Kidney (tissue), 14 donors: ENCODE data around the gene CENATAC. TPM values are rescaled to one million over a fixed set of nuclear protein-coding genes. Genes with fewer than 3 reads are reported as not detected.
A peak's percentile ranks its signal among the peaks of the same experiment; 100 is the strongest.
"Not testable (repeated sequence)": the region's sequence is repeated elsewhere in the genome, so short reads cannot be mapped to it uniquely, and the experiment has no call there.

Experiments used
- DNase-seq, 5 donors: peaks; one replicate each; pipeline ENCODE4 v3.0.0-alpha.2; 2013 to 2020
- FAIRE-seq: peaks from 2 replicates; lab custom pipeline; 2012; peaks lifted over from hg19 to GRCh38; lab: Jason Lieb, UNC
- H3K27ac ChIP-seq, 2 donors: one replicate each; pipeline ENCODE4 v1.7.0; 2013; ENCODE audit warnings: low read depth in 2 of 2, low read length in 2 of 2, inconsistent platforms in 1 of 2
- H3K27me3 ChIP-seq: one replicate; pipeline ENCODE4 v1.7.1; 2013; ENCODE audit warnings: low read length, inconsistent platforms; ENCODE audit not compliant: control insufficient read depth, insufficient read depth
- H3K36me3 ChIP-seq, 3 donors: one replicate each; pipeline versions ENCODE4 v1.7.0 to v1.7.1; 2013; ENCODE audit warnings: low read length in 3 of 3, control low read depth in 1 of 3, inconsistent platforms in 1 of 3; ENCODE audit not compliant: insufficient read depth in 3 of 3, control insufficient read depth in 2 of 3
- H3K4me1 ChIP-seq, 3 donors: one replicate each; pipeline versions ENCODE4 v1.7.0 to v1.7.1; 2013; ENCODE audit warnings: low read length in 3 of 3, inconsistent platforms in 1 of 3, low read depth in 1 of 3; ENCODE audit not compliant: control insufficient read depth in 2 of 3, insufficient read depth in 2 of 3
- H3K4me3 ChIP-seq, 3 donors: one replicate each; pipeline versions ENCODE4 v1.7.0 to v1.8.1; 2013; ENCODE audit warnings: low read length in 3 of 3, control low read depth in 1 of 3, inconsistent platforms in 1 of 3
- H3K9ac ChIP-seq, 3 donors: one replicate each; pipeline versions ENCODE4 v1.7.0 to v1.7.1; 2013; ENCODE audit warnings: low read length in 3 of 3, control low read depth in 1 of 3, inconsistent platforms in 1 of 3
- H3K9me3 ChIP-seq, 3 donors: one replicate each; pipeline versions ENCODE4 v1.7.0 to v1.7.1; 2013; ENCODE audit warnings: low read length in 3 of 3, control low read depth in 1 of 3, inconsistent platforms in 1 of 3; ENCODE audit not compliant: control insufficient read depth in 2 of 3, insufficient read depth in 1 of 3
- intact Hi-C: fragments of 100-400 bp; cut with DNase I; formaldehyde crosslinking; loops from one replicate; pipeline ENCODE4 v1.11.1; 2022
- polyA plus RNA-seq: library from polyadenylated mRNA; stranded (reverse); fragments of 350-450 nt; fragmentation: Illumina TruSeq; extraction: RNeasy Lipid Tissue Mini Kit (QIAGEN cat#74804); gene quantifications from one replicate; pipeline ENCODE4 v1.2.3, GENCODE V29; 2014; ENCODE audit warnings: low read depth, low replicate concordance; ENCODE audit not compliant: insufficient read depth
- total RNA-seq: library from RNA; stranded (reverse); fragmentation: NEBNext Ultra II Directional; extraction: Animal tissue kit (Norgen Biotek cat#: 25700); gene quantifications from one replicate; pipeline ENCODE4 v1.2.1, GENCODE V29; 2021
- TF ChIP-seq, protein P1 (sequence below): IDR thresholded peaks from 3 replicates; pipeline ENCODE4 v1.5.1; 2012; ENCODE audit warnings: mild to moderate bottlenecking, moderate library complexity, borderline replicate concordance; ENCODE audit not compliant: insufficient read depth; ENCODE audit errors: extremely low read depth
- donor health status: control.
- donor health status: control.
- donor health status: control.
- donor health status: control.
- donor health status: control.
- donor health status: DM: yes; HTN: yes; CAD: no.
- donor health status: Normal renal cell carcinoma (clear cell type).

CENATAC gene
- total and polyA plus RNA-seq, 2 donors from 2014 or later = 19.8 to 45.0 TPM

DNA sequence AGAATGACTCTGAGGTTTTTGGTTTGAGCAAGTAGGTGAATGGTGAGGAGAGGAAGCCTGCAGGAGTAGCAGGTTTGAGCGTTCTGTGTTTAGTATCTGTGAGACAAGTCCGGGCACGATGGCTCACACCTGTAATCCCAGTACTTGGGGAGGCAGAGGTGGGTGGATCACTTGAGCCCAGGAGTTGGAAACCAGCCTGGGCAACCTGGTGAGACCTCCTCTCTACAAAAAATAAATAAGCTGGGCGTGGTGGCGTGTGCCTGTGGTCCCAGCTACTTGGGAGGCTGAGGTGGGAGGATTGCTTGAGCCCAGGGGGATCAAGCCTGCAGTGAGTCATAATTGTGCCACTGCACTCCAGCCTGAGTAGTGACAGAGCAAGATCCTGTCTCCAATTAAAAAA, 9.7 kb upstream of the CENATAC start:
- H3K36me3 ChIP-seq = no peaks in the 10 kb centered on the region
- intact Hi-C loops = no loop called here
- no peak overlapping the region for H3K4me3 ChIP-seq
- DNase-seq (no peak), FAIRE-seq (no peak)
- TF ChIP-seq, protein P1, sequence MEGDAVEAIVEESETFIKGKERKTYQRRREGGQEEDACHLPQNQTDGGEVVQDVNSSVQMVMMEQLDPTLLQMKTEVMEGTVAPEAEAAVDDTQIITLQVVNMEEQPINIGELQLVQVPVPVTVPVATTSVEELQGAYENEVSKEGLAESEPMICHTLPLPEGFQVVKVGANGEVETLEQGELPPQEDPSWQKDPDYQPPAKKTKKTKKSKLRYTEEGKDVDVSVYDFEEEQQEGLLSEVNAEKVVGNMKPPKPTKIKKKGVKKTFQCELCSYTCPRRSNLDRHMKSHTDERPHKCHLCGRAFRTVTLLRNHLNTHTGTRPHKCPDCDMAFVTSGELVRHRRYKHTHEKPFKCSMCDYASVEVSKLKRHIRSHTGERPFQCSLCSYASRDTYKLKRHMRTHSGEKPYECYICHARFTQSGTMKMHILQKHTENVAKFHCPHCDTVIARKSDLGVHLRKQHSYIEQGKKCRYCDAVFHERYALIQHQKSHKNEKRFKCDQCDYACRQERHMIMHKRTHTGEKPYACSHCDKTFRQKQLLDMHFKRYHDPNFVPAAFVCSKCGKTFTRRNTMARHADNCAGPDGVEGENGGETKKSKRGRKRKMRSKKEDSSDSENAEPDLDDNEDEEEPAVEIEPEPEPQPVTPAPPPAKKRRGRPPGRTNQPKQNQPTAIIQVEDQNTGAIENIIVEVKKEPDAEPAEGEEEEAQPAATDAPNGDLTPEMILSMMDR = no peak
- no peaks in the 10 kb centered on the region for H3K9me3 ChIP-seq
- no peak overlapping the region for H3K9ac ChIP-seq
- H3K4me1 ChIP-seq = no peaks in the 10 kb centered on the region
- no peak overlapping the region for H3K27ac ChIP-seq
- no peaks in the 10 kb centered on the region for H3K27me3 ChIP-seq

DNA sequence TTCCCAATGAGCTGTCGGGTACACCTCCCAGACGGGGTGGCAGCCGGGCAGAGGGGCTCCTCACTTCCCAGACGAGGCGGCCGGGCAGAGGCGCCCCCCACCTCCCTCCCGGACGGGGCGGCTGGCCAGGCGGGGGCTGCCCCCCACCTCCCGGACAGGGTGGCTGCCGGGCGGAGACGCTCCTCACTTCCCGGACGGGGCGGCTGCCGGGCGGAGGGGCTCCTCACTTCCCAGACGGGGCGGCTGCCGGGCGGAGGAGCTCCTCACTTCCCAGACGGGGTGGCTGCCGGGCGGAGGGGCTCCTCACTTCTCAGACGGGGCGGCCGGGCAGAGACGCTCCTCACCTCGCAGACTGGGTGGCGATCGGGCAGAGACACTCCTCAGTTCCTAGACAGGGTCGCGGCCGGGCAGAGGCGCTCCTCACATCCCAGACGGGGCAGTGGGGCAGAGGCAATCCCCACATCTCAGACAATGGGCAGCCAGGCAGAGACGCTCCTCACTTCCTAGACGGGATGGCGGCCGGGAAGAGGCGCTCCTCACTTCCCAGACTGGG, 6.4 kb upstream of the CENATAC start:
- intact Hi-C loops, H3K27ac ChIP-seq, DNase-seq, H3K4me1 ChIP-seq, H3K27me3 ChIP-seq, H3K4me3 ChIP-seq, FAIRE-seq, H3K9me3 ChIP-seq, H3K9ac ChIP-seq, H3K36me3 ChIP-seq: not testable (repeated sequence)

DNA sequence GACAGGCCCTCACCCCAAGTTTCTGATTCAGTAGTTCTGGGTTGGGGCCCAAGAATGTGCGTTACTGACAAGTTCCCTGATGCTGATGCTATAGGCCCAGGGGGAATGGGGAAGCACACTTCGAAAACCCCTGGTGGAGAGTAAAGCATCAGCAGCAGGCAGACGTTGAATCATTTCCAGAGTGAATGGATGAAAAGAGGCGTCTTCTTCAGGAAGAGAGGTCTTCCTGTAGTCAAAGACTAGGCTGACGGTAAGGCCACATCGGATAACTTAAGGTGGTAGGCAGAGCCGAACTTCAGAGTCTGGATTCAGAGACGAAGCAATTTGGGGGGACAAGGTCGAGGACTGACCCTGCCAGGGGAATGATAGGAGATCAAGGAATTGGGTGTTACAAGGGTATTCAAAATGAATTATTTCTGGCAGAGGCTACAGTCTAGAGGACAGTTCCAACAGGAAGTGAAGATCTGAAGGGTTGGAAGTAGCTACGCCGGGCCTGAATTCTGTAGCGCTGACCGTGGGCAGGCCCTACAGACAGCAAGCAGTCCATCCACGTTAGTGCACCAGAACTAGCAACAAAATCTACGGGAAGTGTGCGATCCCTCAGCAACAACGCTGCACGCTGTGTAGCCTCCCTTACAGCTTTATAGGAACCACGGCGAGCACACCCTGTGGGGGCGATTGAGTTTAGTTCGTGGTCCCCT, 862 bp upstream of the CENATAC start:
- H3K9me3 ChIP-seq = no peaks in the 10 kb centered on the region
- TF ChIP-seq, protein P1 = no peak
- no peak for FAIRE-seq
- H3K9ac ChIP-seq = peak overlapping the region; percentile 43 to 99 (median 74)
- peak overlapping the region; percentile 87 to 99 (median 92) for H3K4me3 ChIP-seq
- intact Hi-C loops = no loop called here
- peak in 2 of 5 donors; percentile 17 to 47 for DNase-seq
- peaks cover 2 to 3% (median 3%) of the 10 kb centered on the region in 3 donors for H3K36me3 ChIP-seq
- no peak overlapping the region for H3K27ac ChIP-seq
- H3K4me1 ChIP-seq = peaks cover 0 to 17% (median 0%) of the 10 kb centered on the region in 3 donors
- H3K27me3 ChIP-seq = no peaks in the 10 kb centered on the region

DNA sequence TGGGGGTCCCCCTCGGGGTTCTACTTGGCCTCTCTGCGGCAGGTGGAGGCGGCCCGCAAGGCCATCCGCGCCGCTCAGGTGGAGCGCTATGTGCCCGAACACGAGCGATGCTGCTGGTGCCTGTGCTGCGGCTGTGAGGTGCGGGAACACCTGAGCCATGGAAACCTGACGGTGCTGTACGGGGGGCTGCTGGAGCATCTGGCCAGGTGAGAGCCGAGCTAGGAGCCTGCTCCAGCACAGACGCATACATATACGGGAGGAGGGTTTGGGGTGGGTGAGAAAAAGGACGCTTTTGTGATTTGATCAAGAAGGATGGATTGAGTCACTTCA, 415 bp downstream of the CENATAC start:
- FAIRE-seq (no peak), DNase-seq (peak in 1 of 5 donors; percentile 49)
- peaks cover 2 to 7% (median 3%) of the 10 kb centered on the region in 3 donors for H3K36me3 ChIP-seq
- H3K27ac ChIP-seq = peak overlapping the region in 1 of 2 donors; percentile 85
- H3K9ac ChIP-seq = peak overlapping the region; percentile 45 to 68 (median 68)
- no peaks in the 10 kb centered on the region for H3K9me3 ChIP-seq
- peak overlapping the region; percentile 66 to 88 (median 87) for H3K4me3 ChIP-seq
- TF ChIP-seq, protein P1 = no peak
- H3K27me3 ChIP-seq = no peaks in the 10 kb centered on the region
- intact Hi-C loops = no loop called here
- peaks cover 0 to 17% (median 0%) of the 10 kb centered on the region in 3 donors for H3K4me1 ChIP-seq
